HG03439 (cell line): ENCODE results near the gene COL5A2.

Source experiments
- ATAC-seq: cut with Tn5 transposase; IDR thresholded peaks from one replicate; pipeline ENCODE4 v1.9.1; 2021; ENCODE audit warnings: mild to moderate bottlenecking, moderate library complexity; ENCODE audit not compliant: unreplicated experiment

Gene COL5A2

DNA sequence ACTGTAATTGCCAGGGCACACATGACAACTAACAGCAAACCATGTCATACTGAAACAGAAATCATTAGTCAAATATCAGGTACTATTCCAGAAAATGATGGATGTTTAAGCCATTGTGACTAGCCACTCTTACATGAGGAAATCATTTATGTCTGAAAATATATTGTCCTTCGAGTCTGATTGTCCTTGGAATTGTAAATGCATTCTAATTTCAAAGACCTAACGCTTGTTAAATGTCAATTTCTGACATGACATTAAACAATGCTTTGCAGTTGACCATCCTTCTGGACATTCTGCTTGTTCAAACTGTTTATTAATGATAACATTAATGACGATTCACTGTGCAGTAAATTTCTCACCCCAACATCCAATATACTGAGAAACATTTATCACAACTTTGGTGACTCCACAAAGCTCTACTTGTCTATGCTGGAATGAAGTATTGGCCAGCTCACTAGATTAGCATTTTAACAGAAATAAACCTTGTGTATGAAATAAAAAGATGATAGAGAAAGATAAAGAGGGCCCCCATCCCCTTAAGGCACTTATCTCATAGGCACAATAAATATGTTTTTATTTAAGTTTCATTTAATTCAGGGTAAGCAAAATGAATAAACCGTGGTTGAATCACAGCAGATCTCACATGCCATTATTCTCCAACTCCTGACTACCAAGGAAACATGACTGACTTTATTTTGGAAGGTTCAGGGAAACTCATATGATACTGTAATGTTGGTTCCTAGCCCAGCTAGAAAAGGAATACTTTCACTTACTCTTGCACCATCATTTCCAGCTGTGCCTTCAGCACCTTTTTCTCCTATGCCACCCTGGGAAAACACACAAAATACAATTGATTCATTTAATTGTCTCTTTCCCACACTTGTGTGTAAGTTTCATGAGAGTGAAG is 123.1 kb downstream of the COL5A2 start:
- ATAC-seq, result no peak

DNA sequence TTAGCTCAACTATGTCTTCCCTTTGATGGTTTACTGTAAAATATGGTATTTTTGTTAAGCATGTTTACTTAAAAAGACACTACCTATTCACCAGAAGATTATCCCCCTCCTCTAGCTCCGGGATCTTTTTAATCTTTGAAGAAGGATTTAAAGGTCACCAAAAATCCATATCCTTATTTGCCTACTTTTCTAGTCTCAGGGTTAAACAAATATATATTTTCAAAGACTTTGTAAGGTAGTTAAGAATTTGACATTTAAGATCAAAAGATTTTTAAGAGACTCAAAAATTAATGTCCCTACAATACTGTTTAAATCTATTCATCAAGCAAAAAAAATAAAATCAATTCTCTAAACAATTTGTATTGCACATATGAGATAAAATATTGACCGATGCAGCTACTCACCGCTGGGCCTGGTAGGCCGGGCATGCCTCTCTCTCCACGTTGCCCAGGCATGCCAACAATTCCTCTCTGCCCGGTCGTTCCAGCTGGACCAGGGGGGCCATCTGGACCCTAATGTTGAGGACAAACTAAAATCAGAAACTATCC is 129.3 kb downstream of the COL5A2 start:
- no peak for ATAC-seq

DNA sequence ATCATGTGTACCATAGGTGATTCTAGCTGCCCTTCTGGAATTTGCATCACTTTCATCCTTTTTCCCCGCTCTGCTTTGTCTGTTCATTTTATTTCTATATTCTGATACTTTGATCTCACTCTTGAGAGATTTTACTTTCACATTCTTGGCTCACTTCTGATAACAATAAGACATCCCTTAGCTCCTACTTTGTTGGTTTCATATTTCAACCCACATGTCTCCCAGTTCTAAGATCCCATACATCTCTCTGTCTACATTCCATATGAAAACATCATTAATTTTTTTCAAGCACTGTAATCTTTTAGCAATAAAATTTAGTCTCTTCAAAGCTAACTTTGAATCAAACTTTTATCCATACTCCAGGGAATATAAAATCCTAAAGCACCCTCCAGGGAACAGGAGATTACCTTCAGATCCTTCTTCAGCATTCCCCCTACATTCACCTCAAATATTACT is 129.8 kb downstream of the COL5A2 start:
- no peak for ATAC-seq

DNA sequence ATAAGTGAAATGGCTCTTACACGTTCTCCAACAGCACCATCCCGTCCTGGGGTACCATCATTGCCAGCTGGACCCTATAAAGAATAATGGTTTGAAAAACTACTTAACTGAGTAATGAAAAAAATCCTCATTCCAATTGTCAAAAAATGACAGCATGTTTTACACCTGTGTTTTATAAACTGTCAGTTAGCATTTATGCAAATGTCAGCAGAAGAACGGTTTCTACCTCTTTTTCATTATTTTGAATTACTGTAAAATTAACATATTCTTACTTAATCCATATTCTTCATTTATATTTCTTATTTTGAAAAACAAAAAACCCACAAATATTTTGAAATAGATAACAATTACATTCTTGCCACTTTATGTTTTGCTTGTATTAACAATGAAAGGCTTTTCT is 131.4 kb downstream of the COL5A2 start:
- no peak for ATAC-seq

DNA sequence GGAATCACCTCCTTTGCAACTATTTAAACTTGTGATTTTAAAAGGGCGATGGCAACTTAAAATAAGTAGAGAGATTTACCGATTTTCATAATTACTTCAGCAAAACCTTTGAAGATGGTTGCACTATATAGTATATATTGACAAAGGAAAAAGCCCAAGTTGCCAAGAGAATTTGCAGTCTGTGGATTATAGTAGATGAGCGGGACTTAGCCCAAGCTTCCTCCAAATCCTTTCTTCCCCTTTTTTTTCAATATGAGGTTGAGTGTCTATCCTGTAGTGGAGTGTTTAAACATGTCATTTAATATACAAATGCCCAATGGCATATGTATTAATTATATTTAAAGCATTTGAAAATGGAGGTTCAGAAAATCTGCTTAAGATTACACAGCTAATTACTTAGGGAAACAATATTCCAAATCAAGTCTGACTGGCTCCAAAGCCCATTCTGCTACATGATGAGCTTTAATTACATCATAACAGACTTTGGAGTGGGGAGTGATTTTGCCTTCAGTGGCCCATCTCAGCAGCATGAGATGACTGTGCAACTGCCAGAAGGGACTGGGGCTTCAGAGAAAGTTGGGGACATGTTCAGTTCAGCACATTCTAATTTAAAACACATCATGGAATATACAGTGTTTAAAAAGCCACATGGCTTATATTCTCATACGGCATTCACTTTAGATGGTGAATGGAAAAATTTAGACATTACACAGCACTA is 132.2 kb downstream of the COL5A2 start:
- no peak for ATAC-seq

DNA sequence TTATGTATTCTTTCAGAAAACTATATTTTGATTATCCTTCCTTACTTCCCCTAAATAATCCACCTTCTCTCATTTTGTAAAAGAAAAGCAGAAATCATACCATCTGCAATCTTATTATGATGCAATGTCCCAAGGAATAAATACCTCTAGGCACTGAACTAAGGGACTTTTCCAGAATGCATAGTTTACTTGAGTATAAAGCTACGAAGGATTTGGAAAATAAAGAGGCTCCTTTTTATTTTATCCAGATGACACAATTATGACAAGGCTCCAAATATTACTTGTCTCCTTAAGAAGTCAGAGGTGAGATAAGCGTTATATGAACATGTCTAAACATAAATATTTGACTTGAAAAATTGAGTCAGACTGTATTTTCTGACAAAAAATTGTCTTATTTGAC is 133.2 kb downstream of the COL5A2 start:
- no peak for ATAC-seq

DNA sequence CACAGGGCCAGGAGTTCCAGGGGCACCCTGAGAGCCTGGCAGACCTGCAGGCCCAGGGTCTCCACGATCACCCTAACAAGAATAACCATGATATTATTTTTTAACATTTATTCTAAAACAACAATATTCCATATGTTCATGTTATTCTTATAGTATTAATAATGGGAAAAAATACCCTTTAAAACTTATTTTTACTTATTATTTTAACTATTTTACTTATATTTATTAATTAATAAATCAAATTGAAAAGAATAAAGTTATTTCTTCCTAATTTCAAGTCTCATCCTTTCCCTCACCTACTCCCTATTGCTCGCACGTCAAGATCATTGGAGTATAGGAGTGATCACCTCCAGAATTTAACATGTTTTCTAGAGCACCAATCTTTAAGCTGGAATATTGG is 133.7 kb downstream of the COL5A2 start:
- no peak for ATAC-seq

DNA sequence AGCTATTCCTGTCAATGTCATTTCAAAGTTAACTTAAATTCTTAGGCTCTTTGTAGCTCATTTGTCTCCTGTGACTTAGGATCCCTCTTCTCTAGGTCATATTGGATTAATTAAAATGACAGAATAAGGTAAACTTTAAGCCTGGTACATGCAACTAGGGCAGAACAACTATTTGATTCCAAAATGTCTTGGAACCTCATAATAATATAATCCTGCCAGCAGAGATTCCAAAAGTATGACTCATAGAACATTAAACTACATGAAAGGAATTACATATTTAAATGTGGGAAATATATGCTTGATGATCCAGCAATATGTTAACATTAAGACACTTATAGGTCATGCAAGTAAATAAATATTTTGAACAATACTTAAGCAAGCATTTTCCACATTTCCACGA is 142.0 kb downstream of the COL5A2 start:
- no peak for ATAC-seq

DNA sequence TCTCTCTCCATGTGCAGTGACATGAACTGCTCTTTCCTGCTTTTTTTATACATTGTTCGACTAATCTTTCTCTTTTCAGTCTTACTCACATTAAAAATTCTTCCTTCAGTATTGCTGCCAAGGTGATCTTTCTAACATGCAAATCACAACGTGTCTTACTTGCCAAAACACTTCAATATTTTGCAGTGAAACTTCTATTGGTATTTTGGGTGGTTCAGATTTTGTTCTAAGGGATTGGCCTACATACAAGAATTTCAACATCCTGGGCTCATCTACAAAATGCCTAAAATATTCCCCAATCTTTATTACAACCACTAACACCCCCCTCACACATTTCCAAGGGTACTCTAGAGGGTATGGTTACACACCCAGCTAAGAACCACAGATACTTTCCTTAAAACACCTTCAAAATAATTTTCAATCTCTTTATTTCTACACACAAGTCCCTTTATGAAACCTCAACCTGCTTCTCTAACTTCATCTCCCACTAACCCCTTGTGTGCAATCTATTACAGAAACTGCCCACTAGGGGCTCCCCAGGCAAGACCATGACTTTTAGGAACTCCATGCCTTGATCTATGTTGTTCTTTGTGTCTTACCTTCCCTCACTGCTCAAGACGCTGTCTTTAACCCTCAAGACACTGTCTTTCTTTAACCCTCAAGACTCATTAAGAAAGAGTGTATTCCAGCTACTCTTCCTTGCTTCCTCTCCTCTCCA is 154.5 kb downstream of the COL5A2 start:
- no peak for ATAC-seq

DNA sequence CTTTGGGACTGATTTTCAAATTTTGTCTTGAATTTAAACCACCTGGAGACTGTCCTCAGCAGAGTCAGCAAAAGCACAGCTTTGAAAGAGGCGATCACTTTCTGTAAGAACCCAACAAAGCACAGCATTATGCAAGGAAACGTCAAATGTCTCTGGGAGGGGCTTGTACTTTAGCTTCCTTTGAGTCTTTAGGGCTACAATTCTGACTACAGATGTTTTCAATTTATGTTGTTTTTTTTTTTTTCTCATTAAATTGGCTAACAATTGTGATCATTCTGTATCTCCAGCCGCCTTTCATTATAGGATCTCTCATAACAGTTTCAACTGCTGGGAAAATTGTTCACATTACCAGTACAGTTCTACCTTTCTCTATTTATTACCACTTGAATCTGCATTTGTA is 157.1 kb downstream of the COL5A2 start:
- ATAC-seq, result no peak

DNA sequence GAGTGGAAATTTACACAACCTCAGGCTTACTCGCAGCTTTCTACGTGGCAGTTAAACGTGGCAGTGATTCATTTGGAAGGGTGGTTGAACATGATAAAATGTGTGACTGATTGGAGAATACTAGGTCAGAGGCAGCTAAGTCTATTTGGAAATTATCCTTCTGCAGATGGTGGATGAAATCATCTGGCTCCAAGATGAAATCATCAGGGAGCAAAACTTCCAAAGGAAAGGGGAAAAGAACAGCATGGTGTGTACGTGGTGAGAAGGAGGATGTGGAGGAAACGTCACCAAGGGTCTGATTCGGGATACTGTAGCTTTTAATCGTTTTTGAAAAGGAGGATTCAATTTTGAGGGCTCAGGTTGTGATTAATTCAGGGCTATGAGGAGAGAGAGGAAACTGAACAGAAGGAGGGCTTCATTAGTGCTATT is 157.5 kb downstream of the COL5A2 start:
- no peak for ATAC-seq

DNA sequence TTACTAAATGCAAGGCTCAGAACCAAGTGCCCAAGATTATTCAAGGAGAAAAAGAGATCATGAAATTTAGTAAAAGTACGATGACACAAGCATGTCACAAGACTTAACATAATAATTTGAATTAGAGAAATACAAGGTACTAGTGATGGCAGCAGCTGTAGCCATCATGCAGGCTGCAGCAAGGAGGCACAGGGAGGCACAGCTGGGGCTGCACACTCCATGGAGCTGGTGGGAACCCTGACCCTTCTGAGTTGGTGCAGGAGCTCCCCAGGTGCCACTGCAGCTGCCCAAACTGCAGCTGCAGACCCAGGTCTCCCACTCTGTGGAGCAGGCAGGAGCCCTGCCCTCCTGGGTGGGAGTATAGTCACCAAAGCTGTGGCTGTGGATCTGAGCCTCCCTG is 159.4 kb downstream of the COL5A2 start:
- ATAC-seq, result no peak

DNA sequence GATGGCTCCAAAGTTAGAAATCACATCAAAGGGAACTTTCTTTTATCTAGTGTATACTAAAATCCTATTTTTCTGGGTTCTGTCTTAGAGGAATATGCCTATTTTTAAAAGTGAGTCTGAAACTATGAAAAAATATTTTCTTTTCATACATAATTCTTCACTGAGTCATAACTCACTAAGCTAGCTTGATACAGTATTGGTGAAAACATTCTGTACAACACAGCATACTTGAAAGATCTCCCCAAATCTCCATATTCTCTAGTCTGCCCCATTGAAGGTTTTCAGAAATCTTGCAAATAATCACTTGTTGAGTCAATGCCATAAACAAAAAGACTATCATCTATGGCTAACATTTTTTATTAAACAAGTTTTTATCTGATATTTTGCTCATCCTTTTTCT is 160.9 kb downstream of the COL5A2 start:
- ATAC-seq, result no peak

DNA sequence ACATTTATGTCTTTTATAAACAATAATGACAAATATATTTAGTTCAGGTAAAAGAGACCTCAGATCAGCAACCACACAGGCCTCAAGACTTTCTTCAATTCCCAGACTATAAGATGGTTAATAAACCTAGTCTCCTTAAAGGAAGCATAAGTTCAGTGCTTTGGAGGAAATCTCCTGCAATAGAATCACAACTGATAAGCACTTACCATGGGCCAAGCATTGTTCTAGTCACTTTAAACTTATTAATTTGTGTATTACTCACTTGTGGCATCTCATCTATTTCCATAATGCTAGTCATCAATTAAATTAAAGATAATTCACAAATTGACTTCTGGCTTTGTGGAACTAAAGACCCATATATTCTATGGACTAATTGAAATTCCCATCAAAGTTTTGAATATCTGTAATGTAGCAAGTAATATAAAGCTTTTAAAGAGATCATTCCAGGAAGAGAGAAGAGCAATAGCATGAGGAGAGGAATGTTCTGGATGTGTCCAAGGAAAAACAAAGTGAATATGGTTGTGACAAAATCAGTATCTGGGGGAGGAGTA is 163.2 kb downstream of the COL5A2 start:
- ATAC-seq, result no peak

DNA sequence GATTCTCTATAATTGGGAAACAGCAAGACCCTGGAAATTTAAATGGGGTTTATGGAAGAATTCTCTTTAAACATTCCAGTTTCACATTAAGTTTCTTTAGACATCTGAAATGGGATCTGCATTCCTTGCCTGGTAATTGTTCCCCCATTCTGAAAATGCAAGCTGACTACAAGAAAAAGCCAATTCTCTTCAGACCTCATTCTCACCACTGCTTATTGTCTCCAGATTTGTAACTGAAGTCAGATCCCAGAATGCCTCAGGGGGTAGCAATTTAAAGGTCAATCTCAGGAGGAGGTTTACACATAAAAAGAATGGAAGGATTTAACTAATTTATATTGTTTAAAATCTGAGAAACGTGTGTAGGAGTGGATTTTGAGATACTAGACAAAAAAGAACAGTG is 164.2 kb downstream of the COL5A2 start:
- ATAC-seq, result no peak

DNA sequence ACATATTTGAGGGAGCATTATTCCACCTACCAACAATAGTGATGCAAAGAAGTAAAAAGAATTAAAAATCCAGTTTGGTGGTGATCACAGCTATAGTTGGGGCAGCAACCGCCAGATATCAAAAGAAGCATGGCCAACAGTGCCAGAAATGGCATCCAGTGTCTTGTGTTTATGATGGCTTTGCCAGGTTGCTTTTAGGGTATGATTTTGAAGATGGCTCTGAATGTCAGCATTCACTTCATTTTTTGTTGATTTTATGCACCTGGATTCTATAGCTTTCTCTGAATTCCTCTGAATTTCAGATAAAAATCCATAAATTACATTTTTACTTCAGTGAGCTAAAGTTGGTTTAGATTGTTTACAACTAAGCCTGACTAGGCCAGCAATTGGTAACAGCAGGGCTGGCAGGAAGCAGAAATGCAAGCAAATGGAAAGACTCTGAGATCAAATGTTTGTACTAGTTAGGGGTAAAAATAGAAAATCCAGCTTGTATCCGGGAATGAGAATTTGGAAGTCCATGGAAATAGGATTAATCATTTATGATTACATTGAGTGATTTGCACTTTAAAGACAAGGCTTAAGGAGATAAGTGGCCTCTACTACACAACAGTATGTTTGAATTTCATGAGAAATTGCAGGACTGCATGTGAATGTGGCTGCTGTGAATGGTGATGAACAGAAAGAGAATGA is 165.0 kb downstream of the COL5A2 start:
- ATAC-seq, result no peak

DNA sequence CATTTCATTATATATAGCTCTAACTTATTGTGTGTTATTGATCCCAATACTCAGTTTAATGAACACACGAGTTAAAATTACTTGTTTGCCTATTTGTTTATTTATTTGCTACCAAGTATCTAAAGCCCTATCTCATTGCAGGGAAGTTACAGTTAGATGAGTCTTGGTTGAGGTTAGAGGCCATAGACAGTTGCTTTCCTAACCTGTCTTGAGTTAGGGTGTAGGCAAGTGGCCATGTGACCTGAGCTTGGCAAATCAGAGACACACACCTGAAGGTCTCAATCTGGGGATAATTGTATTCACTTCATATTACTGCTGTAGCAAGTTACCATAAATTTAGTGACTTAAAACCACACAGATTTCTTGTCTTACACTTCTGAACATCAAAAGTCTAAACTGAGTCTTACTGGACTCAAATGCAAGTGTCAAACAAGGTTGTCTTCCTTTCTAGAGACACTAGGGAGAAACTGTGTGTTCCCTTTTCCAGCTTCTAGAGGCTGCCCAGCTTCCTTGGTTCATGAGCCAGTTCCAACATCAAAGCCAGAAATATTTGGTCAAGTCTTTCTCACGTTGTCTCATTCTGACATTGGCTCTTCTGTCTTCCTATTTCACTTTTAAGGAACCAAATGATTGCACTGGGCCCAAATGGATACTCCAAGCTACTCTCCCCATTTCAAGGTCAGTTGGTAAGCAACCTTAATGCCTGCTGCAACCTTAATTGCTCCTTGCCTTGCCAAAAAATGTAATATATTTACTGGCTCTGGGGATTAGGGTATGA is 165.7 kb downstream of the COL5A2 start:
- no peak for ATAC-seq

DNA sequence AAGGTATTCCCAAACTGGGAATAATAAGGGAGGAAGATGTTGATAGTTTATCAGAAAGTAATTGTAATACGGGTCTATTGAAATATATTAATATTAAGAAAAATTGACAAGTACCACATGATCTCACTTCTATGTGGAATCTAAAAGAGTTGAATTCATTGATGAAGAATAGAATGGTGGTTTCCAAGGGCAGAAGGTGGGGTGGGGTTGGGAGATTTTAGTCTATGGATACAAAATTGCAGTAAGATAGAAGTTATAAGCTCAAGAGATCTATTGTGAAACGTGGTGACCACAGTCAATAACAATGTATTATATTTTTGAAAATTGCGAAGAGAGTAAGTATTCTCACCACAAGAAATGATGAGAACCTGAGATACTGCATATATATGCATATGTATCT is 166.5 kb downstream of the COL5A2 start:
- no peak for ATAC-seq

DNA sequence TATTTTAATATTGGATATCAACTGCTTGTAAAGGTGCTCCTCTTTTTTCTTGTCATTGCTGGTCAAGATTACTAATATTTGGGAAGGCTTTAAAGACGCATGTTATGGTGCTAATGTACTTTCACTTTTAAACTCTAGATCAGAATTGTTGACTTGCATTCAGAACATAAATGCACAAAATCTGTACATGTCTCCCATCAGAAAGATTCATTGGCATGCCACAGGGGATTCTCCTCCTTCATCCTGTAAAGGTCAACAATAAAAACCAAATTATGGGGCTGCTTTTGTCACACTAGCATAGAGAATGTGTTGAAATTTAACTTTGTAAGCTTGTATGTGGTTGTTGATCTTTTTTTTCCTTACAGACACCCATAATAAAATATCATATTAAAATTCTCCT is 167.2 kb downstream of the COL5A2 start:
- no peak for ATAC-seq

DNA sequence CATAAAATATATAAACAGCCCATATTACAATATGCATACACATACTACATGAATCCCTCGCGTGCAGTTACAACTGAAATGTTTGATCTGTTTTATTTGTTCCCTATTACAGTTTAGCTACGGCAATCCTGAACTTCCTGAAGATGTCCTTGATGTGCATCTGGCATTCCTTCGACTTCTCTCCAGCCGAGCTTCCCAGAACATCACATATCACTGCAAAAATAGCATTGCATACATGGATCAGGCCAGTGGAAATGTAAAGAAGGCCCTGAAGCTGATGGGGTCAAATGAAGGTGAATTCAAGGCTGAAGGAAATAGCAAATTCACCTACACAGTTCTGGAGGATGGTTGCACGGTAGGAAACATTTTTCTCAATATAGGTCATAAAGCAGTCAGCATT is 169.0 kb downstream of the COL5A2 start:
- no peak for ATAC-seq
